ENCODE measurements around the gene PDE6B. TPM values are rescaled to one million over a fixed set of nuclear protein-coding genes. Genes with fewer than 3 reads are reported as not detected.
A peak's percentile ranks its signal among the peaks of the same experiment; 100 is the strongest.

PDE6B gene
- total and polyA plus RNA-seq, 2 of the 13 experiments (the other 11 are each of a cell fraction or from before 2014, with no cell fraction given), result 0.38 to 0.40 TPM

- peak; percentile 34; the same call in 1 of the 2 replicates for TF ChIP-seq ZNF687 (CRISPR knock-in tag; IDR thresholded peaks at IDR 0.05)
- TF ChIP-seq, protein P1, sequence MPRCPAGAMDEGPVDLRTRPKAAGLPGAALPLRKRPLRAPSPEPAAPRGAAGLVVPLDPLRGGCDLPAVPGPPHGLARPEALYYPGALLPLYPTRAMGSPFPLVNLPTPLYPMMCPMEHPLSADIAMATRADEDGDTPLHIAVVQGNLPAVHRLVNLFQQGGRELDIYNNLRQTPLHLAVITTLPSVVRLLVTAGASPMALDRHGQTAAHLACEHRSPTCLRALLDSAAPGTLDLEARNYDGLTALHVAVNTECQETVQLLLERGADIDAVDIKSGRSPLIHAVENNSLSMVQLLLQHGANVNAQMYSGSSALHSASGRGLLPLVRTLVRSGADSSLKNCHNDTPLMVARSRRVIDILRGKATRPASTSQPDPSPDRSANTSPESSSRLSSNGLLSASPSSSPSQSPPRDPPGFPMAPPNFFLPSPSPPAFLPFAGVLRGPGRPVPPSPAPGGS (CRISPR knock-in tag; IDR thresholded peaks at IDR 0.05), result 0 out of 2 replicates have a peak, but pooled peaks have one; percentile 34
- no peak for TF ChIP-seq KDM2A (CRISPR knock-in tag; IDR thresholded peaks at IDR 0.05; ENCODE audit: borderline replicate concordance, low read depth)
- no peak for TF ChIP-seq NKX3-1 (CRISPR knock-in tag; IDR thresholded peaks at IDR 0.05)
- TF ChIP-seq ZNF713 (CRISPR knock-in tag; IDR thresholded peaks at IDR 0.05), result no peak
- no peak for TF ChIP-seq CHD2 (IDR thresholded peaks at IDR 0.05; ENCODE audit: low read depth, low read length)
- TF ChIP-seq, protein P2, sequence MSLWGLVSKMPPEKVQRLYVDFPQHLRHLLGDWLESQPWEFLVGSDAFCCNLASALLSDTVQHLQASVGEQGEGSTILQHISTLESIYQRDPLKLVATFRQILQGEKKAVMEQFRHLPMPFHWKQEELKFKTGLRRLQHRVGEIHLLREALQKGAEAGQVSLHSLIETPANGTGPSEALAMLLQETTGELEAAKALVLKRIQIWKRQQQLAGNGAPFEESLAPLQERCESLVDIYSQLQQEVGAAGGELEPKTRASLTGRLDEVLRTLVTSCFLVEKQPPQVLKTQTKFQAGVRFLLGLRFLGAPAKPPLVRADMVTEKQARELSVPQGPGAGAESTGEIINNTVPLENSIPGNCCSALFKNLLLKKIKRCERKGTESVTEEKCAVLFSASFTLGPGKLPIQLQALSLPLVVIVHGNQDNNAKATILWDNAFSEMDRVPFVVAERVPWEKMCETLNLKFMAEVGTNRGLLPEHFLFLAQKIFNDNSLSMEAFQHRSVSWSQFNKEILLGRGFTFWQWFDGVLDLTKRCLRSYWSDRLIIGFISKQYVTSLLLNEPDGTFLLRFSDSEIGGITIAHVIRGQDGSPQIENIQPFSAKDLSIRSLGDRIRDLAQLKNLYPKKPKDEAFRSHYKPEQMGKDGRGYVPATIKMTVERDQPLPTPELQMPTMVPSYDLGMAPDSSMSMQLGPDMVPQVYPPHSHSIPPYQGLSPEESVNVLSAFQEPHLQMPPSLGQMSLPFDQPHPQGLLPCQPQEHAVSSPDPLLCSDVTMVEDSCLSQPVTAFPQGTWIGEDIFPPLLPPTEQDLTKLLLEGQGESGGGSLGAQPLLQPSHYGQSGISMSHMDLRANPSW (CRISPR knock-in tag; IDR thresholded peaks at IDR 0.05; ENCODE audit: borderline replicate concordance), result no peak
- TF ChIP-seq ZNF510 (CRISPR knock-in tag; IDR thresholded peaks at IDR 0.05; ENCODE audit: low read depth), result no peak
- TF ChIP-seq, protein P3, sequence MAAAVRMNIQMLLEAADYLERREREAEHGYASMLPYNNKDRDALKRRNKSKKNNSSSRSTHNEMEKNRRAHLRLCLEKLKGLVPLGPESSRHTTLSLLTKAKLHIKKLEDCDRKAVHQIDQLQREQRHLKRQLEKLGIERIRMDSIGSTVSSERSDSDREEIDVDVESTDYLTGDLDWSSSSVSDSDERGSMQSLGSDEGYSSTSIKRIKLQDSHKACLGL (CRISPR knock-in tag; IDR thresholded peaks at IDR 0.05), result 0 out of 2 replicates have a peak, but pooled peaks have one; percentile 21
Measured at GRCh38 chr4:680551-680927, 55.2 kb downstream of the PDE6B start (continued).
